ENCODE results near the gene PRPF19. TPM values are rescaled to one million over a fixed set of nuclear protein-coding genes. Genes with fewer than 3 reads are reported as not detected.

Gene PRPF19
- polyA plus RNA-seq, 1 donor (not counting 4 experiments of a cell fraction or from before 2014, with no cell fraction given) = 35.4 TPM

DNA sequence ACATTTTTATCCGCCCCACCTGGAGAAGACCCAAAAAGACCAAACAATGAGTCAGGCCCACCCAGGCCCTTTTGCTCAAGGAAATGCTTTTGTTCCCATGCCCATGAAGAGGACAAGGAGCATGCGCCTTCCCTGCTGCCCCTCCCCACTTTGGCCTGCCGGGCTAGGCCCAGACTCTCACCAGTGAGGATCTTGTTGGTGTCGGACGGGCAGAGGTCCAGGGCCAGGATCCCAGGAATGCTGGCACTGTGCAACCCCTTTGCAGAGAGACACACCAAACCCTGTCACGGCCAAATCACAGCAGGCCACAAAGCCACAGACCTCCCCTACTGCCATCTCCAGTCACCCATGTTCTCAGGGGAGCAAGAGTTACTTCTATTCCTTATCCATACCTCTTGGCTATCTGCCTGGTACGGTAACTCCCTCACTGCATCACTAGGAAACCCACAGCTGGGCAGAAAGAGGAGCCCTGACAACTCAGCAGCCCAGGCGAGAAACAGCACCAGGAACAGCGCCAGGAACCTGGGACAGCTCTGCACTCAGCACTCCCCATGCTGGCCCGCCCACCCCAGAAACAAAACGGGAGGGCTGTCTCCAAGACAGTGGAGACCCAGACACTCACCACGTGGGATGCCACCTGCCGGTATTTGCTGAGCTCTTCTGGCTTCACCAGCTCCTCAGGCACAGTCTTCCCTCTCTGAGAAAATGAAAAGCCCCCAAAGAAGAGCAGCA is 5.5 kb downstream of the PRPF19 start:
- H3K36me3 ChIP-seq (ENCODE audit: control insufficient read depth in 2 of 2, extremely low read depth in 1 of 2, insufficient read depth in 2 of 2, low read length in 2 of 2) = peaks cover 37 to 51% of the 10 kb centered on the region in 2 experiments
- H3K4me2 ChIP-seq (ENCODE audit: control insufficient read depth, extremely low read depth, insufficient read depth, low read depth, low read length) = no peak overlapping the region
- dilution Hi-C loops (cut with MboI; ENCODE audit: extremely low pct_ligation_motif_present, low sequenced_read_pairs) = no loop called here
- no peaks in the 10 kb centered on the region for H3K27me3 ChIP-seq (ENCODE audit: control insufficient read depth, extremely low read depth, insufficient read depth, low read length)
- no peak overlapping the region for H3K4me3 ChIP-seq (ENCODE audit: control insufficient read depth in 2 of 3, extremely low read depth in 1 of 3, insufficient read depth in 2 of 3, low read depth in 1 of 3, low read length in 3 of 3)
- no peak for TF ChIP-seq EZH2 (IDR thresholded peaks at IDR 0.05; ENCODE audit: low read length)
- TF ChIP-seq, protein P1, sequence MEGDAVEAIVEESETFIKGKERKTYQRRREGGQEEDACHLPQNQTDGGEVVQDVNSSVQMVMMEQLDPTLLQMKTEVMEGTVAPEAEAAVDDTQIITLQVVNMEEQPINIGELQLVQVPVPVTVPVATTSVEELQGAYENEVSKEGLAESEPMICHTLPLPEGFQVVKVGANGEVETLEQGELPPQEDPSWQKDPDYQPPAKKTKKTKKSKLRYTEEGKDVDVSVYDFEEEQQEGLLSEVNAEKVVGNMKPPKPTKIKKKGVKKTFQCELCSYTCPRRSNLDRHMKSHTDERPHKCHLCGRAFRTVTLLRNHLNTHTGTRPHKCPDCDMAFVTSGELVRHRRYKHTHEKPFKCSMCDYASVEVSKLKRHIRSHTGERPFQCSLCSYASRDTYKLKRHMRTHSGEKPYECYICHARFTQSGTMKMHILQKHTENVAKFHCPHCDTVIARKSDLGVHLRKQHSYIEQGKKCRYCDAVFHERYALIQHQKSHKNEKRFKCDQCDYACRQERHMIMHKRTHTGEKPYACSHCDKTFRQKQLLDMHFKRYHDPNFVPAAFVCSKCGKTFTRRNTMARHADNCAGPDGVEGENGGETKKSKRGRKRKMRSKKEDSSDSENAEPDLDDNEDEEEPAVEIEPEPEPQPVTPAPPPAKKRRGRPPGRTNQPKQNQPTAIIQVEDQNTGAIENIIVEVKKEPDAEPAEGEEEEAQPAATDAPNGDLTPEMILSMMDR (optimal IDR thresholded peaks at IDR 0.05 in 1 of 3, IDR thresholded peaks at IDR 0.05 in 1 of 3, conservative IDR thresholded peaks at IDR 0.05 in 1 of 3; ENCODE audit: extremely low read depth in 1 of 3, insufficient read depth in 2 of 3, low read length in 3 of 3) = no peak
- peaks cover 10% of the 10 kb centered on the region for H4K20me1 ChIP-seq (ENCODE audit: control insufficient read depth, extremely low read depth, insufficient read depth, low read length)
- no peak overlapping the region for H3K9ac ChIP-seq (ENCODE audit: control insufficient read depth, extremely low read depth, insufficient read depth, low read length)
- H3K79me2 ChIP-seq (ENCODE audit: control insufficient read depth, insufficient read depth, low read length) = peaks cover 36% of the 10 kb centered on the region
- no peaks in the 10 kb centered on the region for H3K9me3 ChIP-seq (ENCODE audit: control insufficient read depth, low read depth, low read length)
- H3K9me1 ChIP-seq (ENCODE audit: control insufficient read depth, extremely low read depth, insufficient read depth, low read length) = no peaks in the 10 kb centered on the region
- no peak for FAIRE-seq
- no peak overlapping the region for H3K27ac ChIP-seq (ENCODE audit: control insufficient read depth, insufficient read depth, low read length)
- H2AFZ ChIP-seq (ENCODE audit: control insufficient read depth, low read length) = no peak overlapping the region
- no peak for DNase-seq (ENCODE audit: low read depth, low spot score)
- H3K4me1 ChIP-seq (ENCODE audit: control insufficient read depth, extremely low read depth, insufficient read depth, low read length) = peaks cover 11% of the 10 kb centered on the region

DNA sequence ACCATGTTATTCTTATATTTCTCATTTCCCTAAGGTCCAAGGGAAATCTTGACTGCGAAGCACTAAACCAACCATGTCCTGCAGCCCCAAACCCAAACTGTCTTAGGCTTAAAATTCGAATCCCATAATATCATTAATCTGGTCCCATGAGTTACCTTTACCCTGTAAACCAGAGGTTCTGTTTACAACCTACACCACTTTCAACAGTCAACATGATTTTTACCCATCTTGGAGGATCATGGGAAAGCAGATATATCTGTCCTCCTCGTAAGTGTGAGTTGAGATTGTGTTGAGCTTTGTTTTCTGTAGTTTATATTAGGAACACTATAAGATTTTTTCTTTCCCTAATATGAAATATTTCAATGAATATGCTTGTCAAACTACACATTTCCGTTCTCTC is 6.4 kb downstream of the PRPF19 start:
- H3K79me2 ChIP-seq (ENCODE audit: control insufficient read depth, insufficient read depth, low read length) = peaks cover 28% of the 10 kb centered on the region
- no peak overlapping the region for H3K27ac ChIP-seq (ENCODE audit: control insufficient read depth, insufficient read depth, low read length)
- no peak overlapping the region for H2AFZ ChIP-seq (ENCODE audit: control insufficient read depth, low read length)
- H3K9me1 ChIP-seq (ENCODE audit: control insufficient read depth, extremely low read depth, insufficient read depth, low read length) = no peaks in the 10 kb centered on the region
- no peak for DNase-seq (ENCODE audit: low read depth, low spot score)
- H3K27me3 ChIP-seq (ENCODE audit: control insufficient read depth, extremely low read depth, insufficient read depth, low read length) = no peaks in the 10 kb centered on the region
- peaks cover 7% of the 10 kb centered on the region for H4K20me1 ChIP-seq (ENCODE audit: control insufficient read depth, extremely low read depth, insufficient read depth, low read length)
- peaks cover 5% of the 10 kb centered on the region for H3K4me1 ChIP-seq (ENCODE audit: control insufficient read depth, extremely low read depth, insufficient read depth, low read length)
- H3K36me3 ChIP-seq (ENCODE audit: control insufficient read depth in 2 of 2, extremely low read depth in 1 of 2, insufficient read depth in 2 of 2, low read length in 2 of 2) = peaks cover 41 to 54% of the 10 kb centered on the region in 2 experiments
- H3K9ac ChIP-seq (ENCODE audit: control insufficient read depth, extremely low read depth, insufficient read depth, low read length) = no peak overlapping the region
- H3K4me3 ChIP-seq (ENCODE audit: control insufficient read depth in 2 of 3, extremely low read depth in 1 of 3, insufficient read depth in 2 of 3, low read depth in 1 of 3, low read length in 3 of 3) = no peak overlapping the region
- dilution Hi-C loops (cut with MboI; ENCODE audit: extremely low pct_ligation_motif_present, low sequenced_read_pairs) = no loop called here
- no peaks in the 10 kb centered on the region for H3K9me3 ChIP-seq (ENCODE audit: control insufficient read depth, low read depth, low read length)
- H3K4me2 ChIP-seq (ENCODE audit: control insufficient read depth, extremely low read depth, insufficient read depth, low read depth, low read length) = no peak overlapping the region
- no peak for FAIRE-seq
- TF ChIP-seq, protein P1 (optimal IDR thresholded peaks at IDR 0.05 in 1 of 3, IDR thresholded peaks at IDR 0.05 in 1 of 3, conservative IDR thresholded peaks at IDR 0.05 in 1 of 3; ENCODE audit: extremely low read depth in 1 of 3, insufficient read depth in 2 of 3, low read length in 3 of 3) = no peak
- no peak for TF ChIP-seq EZH2 (IDR thresholded peaks at IDR 0.05; ENCODE audit: low read length)
